GM10266 (cell line): ENCODE results near the gene SLC7A1.

ENCODE experiments used
- DNase-seq: peaks from one replicate; pipeline ENCODE4 v3.0.0; 2012; ENCODE audit errors: extremely low spot score
- TF ChIP-seq, protein P1 (sequence below): IDR thresholded peaks from 2 replicates; pipeline ENCODE4 v1.5.1; 2012; ENCODE audit warnings: mild to moderate bottlenecking, low read depth; ENCODE audit not compliant: control insufficient read depth, insufficient read depth; ENCODE audit errors: missing control alignments

SLC7A1 gene

DNA sequence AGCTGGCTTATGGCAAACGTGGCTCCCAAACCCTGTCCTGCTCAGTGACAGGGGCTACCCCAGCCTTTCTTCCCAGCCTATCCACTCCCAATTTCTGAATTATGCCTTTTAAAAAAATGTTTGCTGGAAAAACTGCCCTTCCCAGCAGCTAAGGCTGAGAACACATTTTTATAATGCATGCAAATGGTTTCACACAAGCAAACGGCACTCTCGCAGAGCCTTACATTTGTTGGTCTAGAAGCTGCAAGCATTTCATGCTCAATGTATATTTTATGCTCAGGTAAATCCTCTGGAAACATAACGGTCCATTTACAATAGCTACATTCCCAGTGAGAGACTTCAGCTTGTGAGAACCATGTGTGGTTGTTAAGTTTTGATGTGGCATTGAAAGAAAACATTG lies 61.4 kb downstream of the SLC7A1 start:
- DNase-seq = no peak
- TF ChIP-seq, protein P1, sequence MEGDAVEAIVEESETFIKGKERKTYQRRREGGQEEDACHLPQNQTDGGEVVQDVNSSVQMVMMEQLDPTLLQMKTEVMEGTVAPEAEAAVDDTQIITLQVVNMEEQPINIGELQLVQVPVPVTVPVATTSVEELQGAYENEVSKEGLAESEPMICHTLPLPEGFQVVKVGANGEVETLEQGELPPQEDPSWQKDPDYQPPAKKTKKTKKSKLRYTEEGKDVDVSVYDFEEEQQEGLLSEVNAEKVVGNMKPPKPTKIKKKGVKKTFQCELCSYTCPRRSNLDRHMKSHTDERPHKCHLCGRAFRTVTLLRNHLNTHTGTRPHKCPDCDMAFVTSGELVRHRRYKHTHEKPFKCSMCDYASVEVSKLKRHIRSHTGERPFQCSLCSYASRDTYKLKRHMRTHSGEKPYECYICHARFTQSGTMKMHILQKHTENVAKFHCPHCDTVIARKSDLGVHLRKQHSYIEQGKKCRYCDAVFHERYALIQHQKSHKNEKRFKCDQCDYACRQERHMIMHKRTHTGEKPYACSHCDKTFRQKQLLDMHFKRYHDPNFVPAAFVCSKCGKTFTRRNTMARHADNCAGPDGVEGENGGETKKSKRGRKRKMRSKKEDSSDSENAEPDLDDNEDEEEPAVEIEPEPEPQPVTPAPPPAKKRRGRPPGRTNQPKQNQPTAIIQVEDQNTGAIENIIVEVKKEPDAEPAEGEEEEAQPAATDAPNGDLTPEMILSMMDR = no peak

DNA sequence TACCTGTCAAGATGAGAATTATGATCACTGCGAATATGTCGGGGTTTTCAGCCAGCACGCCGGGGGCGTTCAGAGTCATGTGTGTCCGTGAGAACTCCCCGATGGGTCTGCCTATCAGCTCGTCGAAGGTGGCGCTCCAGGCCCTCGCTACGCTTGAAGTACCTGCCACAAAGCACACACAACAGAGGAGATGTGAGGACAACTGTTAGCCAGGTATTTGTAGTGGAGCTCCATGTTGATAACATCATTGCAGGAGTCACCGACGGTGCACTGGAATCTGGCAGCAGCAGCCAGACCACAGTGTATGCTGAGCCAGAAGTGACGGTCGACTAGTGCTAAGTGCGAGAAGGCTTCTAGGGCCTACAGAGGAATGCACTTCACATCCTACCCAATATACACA lies 62.7 kb downstream of the SLC7A1 start:
- TF ChIP-seq, protein P1 = no peak
- no peak for DNase-seq

DNA sequence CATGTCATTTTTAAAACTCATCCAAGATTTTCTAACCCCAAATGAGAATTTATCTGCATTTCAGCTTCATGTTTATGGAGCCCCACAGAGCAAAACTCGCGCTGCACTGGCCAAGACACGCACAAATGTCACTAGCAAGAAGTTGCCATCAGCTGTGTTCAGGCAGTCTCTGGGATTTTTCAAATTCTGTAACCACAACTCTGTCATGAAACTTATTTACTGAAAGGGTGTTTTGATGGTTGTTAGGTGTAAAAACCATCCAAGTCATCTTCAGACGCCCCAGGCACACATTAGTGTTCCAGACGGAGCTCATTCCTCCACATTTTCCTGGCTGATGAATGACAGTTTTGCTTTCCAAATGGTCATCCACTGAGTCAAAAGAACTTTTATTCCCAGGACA lies 63.4 kb downstream of the SLC7A1 start:
- DNase-seq = no peak
- TF ChIP-seq, protein P1 = no peak

DNA sequence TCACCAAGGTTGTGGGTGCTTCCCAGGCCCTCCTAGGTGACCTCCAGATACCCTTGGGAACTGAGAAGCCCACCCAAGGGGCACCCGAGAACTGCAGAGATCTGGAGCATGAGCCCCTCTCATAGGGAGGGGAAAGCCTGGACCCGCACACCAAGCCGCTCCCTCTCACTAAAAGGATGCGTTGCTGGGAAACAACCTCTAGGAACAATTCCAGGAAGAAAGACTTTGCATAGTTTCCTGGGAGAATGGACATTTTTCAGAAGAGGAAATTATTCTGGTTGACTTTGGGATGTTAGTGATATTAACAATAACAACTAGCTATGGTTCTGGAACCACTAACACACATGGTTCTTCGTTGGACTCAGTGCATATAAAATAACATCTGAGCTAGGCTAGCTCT lies 64.6 kb downstream of the SLC7A1 start:
- TF ChIP-seq, protein P1 = no peak
- DNase-seq = no peak

DNA sequence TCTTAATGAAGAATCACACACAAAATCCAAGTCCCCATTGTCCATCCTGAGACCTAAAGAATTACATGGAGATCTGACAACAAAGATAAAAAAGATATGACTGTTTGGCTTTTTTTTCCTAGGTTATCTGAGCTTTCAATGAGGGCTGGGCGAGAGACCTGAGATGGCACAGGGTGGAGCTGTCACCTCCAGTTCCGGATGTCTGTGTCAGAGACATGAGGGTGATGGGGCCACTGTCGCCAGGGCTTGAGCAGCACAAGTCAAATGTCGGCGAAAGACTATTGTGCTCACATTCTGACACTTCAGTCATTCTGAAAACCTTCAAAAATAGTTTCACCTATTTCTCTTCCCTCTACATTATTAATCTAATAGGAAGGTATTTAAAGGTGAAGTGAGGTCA lies 65.7 kb downstream of the SLC7A1 start:
- TF ChIP-seq, protein P1 = no peak

DNA sequence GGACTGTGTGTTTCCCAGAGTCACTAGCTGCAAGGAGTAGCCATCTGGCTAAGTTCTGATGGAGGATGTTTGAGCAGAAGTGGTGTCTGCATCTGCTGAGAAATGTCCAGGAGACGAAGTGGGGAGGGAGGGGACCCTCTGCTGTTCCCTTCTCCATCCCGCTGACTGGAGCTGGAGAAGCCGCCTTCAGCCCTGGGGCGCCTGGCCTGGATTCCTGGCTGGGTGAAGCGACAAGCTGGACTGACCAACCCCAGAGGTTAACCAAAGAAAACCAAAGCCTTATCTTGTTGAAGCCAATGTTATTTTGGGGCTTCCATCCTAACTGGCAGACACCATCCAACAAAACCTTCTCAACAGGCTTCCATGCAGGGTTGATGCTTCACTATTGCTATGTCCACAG lies 67.6 kb downstream of the SLC7A1 start:
- no peak for DNase-seq

More for the DNA sequence above, 65.7 kb downstream of the SLC7A1 start:
- no peak for DNase-seq

DNA sequence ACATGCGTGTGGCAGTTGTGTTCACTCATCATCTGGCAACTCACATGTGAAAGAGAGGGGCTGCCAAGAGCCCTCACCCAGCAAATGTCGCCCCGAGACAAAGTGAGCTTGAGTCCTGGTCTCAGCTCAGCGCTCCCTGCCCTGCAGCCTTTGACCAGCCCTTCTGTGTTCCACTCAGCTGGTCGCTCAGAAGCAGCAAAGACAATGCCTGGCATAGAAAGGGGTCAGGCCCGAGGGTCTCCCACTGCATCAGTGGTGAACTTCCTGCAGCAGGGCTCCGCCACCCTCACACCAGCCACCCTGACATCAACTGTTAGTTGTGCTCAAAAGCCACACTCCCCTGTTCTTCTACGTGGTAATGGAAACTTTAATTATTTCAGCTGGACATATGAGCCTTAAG lies 68.0 kb downstream of the SLC7A1 start:
- DNase-seq = no peak
- TF ChIP-seq, protein P1 = no peak

More for the DNA sequence above, 67.6 kb downstream of the SLC7A1 start:
- TF ChIP-seq, protein P1 = no peak
